ENCODE measurements around the gene ARID3C. TPM values are rescaled to one million over a fixed set of nuclear protein-coding genes. Genes with fewer than 3 reads are reported as not detected.

ARID3C gene
- total RNA-seq, 1 donor from 2014 or later, result 4.7 TPM

DNA sequence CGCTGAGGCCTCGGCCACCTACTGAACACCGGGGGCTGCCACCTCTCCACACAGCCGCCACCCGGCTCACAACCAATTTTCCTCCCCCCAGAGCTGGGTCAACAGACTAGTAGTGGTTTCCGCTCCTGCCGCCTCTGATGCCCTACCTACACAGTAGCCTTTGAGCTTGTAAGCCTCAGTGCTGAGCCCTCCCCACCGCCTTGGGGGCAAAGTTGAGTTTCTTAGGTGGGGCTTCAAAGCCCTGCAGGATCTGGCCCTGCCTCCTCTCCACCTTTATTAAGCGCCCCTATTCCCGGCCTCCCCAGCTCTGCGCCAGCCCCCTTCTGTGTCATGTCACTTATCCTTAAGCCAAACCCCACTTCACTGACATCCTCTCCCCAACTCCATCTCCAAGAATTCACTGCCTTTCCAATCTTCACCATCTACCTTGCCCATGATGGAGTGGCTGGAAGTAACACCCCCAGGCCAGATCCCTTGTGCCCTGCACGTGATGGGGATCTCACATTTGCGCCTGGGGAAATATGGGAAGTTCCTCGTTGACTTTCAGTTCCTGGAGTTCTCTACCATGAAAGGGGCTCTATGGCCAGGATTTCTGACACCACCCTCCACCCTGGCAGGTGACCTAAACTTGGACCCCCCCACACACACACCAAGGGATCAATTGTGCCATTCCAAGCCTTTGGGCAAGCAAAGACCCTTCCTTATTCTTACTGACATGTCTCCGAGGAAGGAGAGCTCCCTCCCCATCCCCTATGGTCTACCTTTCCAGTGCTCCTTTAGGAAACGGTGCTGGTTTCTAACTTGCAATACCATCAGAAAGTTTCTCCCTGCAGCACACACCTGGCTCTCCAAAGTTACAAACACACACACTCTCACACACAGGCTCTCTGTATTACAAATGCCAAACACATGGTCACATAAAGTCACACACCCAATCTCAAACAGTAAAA lies 36.7 kb downstream of the ARID3C start:
- Histone ChIP-seq H3K36me3 (no peaks in the 10 kb centered on the region), H3K4me3 (no peak overlapping the region), H3F3A (ENCODE audit: low read depth) (peaks cover 28% of the 10 kb centered on the region), H3K4me2 (peak overlapping the region; percentile 69), H3K79me2 (ENCODE audit: low read depth) (peaks cover 5% of the 10 kb centered on the region), H3K27ac (no peak overlapping the region), H3K9ac (no peak overlapping the region), H4K20me1 (ENCODE audit: low read depth) (peaks cover 30% of the 10 kb centered on the region), H3K9me3 (ENCODE audit: low read depth) (no peaks in the 10 kb centered on the region), H2AFZ (replicated peaks) (no peak overlapping the region), H3K4me1 (peaks cover 28% of the 10 kb centered on the region), H3K27me3 (peaks cover 89% of the 10 kb centered on the region)
- no peaks in the 10 kb centered on the region for H3K36me3 Mint-ChIP-seq
- H3K27me3 Mint-ChIP-seq (ENCODE audit: insufficient read depth, low read depth), result peaks cover 26% of the 10 kb centered on the region
- peak overlapping the region; percentile 39 for H3K4me3 Mint-ChIP-seq
- H3K4me1 Mint-ChIP-seq, result peaks cover 43% of the 10 kb centered on the region
- no peaks in the 10 kb centered on the region for H3K9me3 Mint-ChIP-seq
- no peak overlapping the region for H3K27ac Mint-ChIP-seq
- DNase-seq (ENCODE audit: low spot score), result no peak
- no peak for TF ChIP-seq EZH2phosphoT487 (IDR thresholded peaks at IDR 0.05)
- no peak for TF ChIP-seq EZH2 (IDR thresholded peaks at IDR 0.05)
- TF ChIP-seq, protein P1, sequence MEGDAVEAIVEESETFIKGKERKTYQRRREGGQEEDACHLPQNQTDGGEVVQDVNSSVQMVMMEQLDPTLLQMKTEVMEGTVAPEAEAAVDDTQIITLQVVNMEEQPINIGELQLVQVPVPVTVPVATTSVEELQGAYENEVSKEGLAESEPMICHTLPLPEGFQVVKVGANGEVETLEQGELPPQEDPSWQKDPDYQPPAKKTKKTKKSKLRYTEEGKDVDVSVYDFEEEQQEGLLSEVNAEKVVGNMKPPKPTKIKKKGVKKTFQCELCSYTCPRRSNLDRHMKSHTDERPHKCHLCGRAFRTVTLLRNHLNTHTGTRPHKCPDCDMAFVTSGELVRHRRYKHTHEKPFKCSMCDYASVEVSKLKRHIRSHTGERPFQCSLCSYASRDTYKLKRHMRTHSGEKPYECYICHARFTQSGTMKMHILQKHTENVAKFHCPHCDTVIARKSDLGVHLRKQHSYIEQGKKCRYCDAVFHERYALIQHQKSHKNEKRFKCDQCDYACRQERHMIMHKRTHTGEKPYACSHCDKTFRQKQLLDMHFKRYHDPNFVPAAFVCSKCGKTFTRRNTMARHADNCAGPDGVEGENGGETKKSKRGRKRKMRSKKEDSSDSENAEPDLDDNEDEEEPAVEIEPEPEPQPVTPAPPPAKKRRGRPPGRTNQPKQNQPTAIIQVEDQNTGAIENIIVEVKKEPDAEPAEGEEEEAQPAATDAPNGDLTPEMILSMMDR (IDR thresholded peaks at IDR 0.05), result no peak

DNA sequence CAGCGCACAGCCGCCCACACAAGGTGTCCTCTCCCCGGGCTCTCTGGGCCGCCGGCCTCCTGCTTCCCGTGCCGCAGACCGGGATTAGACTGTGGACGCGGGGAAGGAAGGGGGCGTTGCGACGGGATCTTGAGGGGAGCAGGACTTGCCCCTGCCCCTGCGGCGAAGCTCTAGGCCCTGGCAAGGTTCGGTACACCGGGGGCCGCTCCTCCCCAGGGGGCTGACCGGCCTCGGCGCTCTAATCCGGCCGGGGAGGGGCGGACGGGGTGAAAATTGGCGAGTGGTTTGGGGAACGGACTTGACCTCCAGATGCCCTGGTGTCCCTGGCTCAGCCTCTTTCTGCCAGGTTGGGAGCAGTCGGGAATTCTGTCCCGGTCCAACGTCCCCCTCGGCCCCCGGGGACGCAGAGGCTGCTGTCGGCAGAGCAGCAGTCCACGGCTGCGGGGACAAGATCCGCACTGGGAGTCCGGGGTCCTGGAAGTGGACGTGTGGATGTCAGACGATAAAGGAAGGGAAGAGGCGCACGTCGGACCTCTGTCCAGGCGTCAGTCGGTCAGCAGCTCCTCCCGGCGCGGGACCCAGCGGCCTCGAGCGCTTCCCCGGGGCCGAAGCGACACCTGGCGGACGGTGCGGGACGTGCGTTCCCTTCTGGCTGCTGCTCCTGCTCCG lies 37.5 kb downstream of the ARID3C start:
- H3F3A ChIP-seq (ENCODE audit: low read depth), result peaks cover 28% of the 10 kb centered on the region
- peaks cover 38% of the 10 kb centered on the region for H4K20me1 ChIP-seq (ENCODE audit: low read depth)
- H3K36me3 Mint-ChIP-seq, result no peaks in the 10 kb centered on the region
- H3K4me2 ChIP-seq, result peak overlapping the region; percentile 84
- peak; percentile 97 for TF ChIP-seq EZH2 (IDR thresholded peaks at IDR 0.05)
- TF ChIP-seq EZH2phosphoT487 (IDR thresholded peaks at IDR 0.05), result peak; percentile 92
- TF ChIP-seq, protein P1 (IDR thresholded peaks at IDR 0.05), result peak; percentile 82
- no peaks in the 10 kb centered on the region for H3K9me3 Mint-ChIP-seq
- H3K27me3 Mint-ChIP-seq (ENCODE audit: insufficient read depth, low read depth), result peaks cover 26% of the 10 kb centered on the region
- peaks cover 29% of the 10 kb centered on the region for H3K4me1 ChIP-seq
- no peak overlapping the region for H3K4me3 Mint-ChIP-seq
- H3K27ac Mint-ChIP-seq, result no peak overlapping the region
- peaks cover 51% of the 10 kb centered on the region for H3K4me1 Mint-ChIP-seq
- H3K4me3 ChIP-seq, result peak overlapping the region; percentile 86
- no peak overlapping the region for H2AFZ ChIP-seq (replicated peaks)
- peaks cover 91% of the 10 kb centered on the region for H3K27me3 ChIP-seq
- H3K9me3 ChIP-seq (ENCODE audit: low read depth), result no peaks in the 10 kb centered on the region
- no peak overlapping the region for H3K9ac ChIP-seq
- H3K36me3 ChIP-seq, result no peaks in the 10 kb centered on the region
- peak; percentile 93 for DNase-seq (ENCODE audit: low spot score)
- no peak overlapping the region for H3K27ac ChIP-seq
- H3K79me2 ChIP-seq (ENCODE audit: low read depth), result peaks cover 5% of the 10 kb centered on the region

GRCh38 chr9:34590381-34591247 lies 38.3 kb downstream of the ARID3C start:
- Histone ChIP-seq H2AFZ (replicated peaks) (peak overlapping the region; percentile 72), H3F3A (ENCODE audit: low read depth) (peaks cover 28% of the 10 kb centered on the region), H3K9ac (no peak overlapping the region), H4K20me1 (ENCODE audit: low read depth) (peaks cover 45% of the 10 kb centered on the region), H3K36me3 (no peaks in the 10 kb centered on the region), H3K79me2 (ENCODE audit: low read depth) (peaks cover 5% of the 10 kb centered on the region), H3K4me3 (peak overlapping the region; percentile 86), H3K27ac (no peak overlapping the region), H3K9me3 (ENCODE audit: low read depth) (no peaks in the 10 kb centered on the region), H3K27me3 (peaks cover 98% of the 10 kb centered on the region), H3K4me2 (peak overlapping the region; percentile 84), H3K4me1 (peaks cover 36% of the 10 kb centered on the region)
- Mint-ChIP-seq H3K27me3 (ENCODE audit: insufficient read depth, low read depth) (peaks cover 28% of the 10 kb centered on the region), H3K4me1 (peaks cover 59% of the 10 kb centered on the region), H3K36me3 (no peaks in the 10 kb centered on the region), H3K9me3 (no peaks in the 10 kb centered on the region), H3K4me3 (peak overlapping the region; percentile 87), H3K27ac (no peak overlapping the region)
- DNase-seq (ENCODE audit: low spot score), result peak; percentile 49
- TF ChIP-seq EZH2phosphoT487 (IDR thresholded peaks at IDR 0.05) (peak; percentile 76), EZH2 (IDR thresholded peaks at IDR 0.05) (peak; percentile 17)
- TF ChIP-seq, protein P1 (IDR thresholded peaks at IDR 0.05), result no peak
